Brain microvascular endothelial cell (primary cell): ENCODE measurements around the gene DDX54.

Experiments
- DNase-seq: peaks from one replicate; pipeline ENCODE4 v3.0.0-alpha.2; 2020
- H3K27ac ChIP-seq: fragments of 250-450 bp; sonication (Bioruptor Pico); 2 replicates; pipeline ENCODE4 v1.5.1; 2020; ENCODE audit warnings: mild to moderate bottlenecking, moderate library complexity
- H3K27me3 ChIP-seq: fragments of 250-450 bp; sonication (Bioruptor Pico); replicated peaks from 2 replicates; pipeline ENCODE4 v1.5.1; 2020; ENCODE audit warnings: mild to moderate bottlenecking
- H3K36me3 ChIP-seq: fragments of 250-450 bp; sonication (Bioruptor Pico); replicated peaks from 2 replicates; pipeline ENCODE4 v1.5.1; 2020; ENCODE audit warnings: mild to moderate bottlenecking
- H3K4me3 ChIP-seq: 2 replicates; pipeline ENCODE4 v1.5.1; 2011; ENCODE audit warnings: low read depth, mild to moderate bottlenecking, control low read depth, low read length, moderate library complexity
- in situ Hi-C: cut with HindIII; loops from 2 replicates; pipeline ENCODE4 v1.10.0; 2017; ENCODE audit warnings: low sequenced_read_pairs, low pct_ligation_motif_present
- TF ChIP-seq, protein P1 (sequence below): IDR thresholded peaks from 2 replicates; pipeline ENCODE4 v1.5.1; 2011; ENCODE audit warnings: low read depth, mild to moderate bottlenecking, moderate library complexity, low read length, control low read depth, inconsistent platforms; ENCODE audit errors: missing control alignments

DDX54 gene

DNA sequence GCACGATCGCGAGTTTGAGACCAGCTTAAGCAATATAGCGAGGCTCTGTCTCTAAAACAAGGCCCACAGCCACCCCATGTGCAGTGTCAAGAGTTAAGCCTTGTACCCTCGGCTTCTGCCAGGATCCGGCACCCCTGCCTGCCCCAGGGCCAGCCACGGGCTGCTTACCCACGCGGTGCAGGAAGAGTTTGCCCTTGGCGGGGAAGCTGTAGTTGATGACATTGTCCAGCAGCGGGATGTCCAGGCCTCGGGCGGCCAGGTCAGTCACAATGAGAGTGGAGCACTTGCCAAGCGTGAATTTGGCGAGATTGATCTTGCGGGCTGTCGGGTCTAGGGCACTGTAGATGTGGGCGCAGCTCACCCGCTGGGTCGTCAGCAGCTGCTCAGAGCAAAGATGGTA lies 13.1 kb downstream of the DDX54 start:
- Histone ChIP-seq H3K36me3 (peaks cover 73% of the 10 kb centered on the region), H3K4me3 (no peak overlapping the region), H3K27me3 (no peaks in the 10 kb centered on the region), H3K27ac (no peak overlapping the region)
- in situ Hi-C loops: loop anchor here (25.0 kb wide), 1 partner anchor 135 kb away; no protein-coding TSS in a partner anchor
- TF ChIP-seq, protein P1, sequence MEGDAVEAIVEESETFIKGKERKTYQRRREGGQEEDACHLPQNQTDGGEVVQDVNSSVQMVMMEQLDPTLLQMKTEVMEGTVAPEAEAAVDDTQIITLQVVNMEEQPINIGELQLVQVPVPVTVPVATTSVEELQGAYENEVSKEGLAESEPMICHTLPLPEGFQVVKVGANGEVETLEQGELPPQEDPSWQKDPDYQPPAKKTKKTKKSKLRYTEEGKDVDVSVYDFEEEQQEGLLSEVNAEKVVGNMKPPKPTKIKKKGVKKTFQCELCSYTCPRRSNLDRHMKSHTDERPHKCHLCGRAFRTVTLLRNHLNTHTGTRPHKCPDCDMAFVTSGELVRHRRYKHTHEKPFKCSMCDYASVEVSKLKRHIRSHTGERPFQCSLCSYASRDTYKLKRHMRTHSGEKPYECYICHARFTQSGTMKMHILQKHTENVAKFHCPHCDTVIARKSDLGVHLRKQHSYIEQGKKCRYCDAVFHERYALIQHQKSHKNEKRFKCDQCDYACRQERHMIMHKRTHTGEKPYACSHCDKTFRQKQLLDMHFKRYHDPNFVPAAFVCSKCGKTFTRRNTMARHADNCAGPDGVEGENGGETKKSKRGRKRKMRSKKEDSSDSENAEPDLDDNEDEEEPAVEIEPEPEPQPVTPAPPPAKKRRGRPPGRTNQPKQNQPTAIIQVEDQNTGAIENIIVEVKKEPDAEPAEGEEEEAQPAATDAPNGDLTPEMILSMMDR: no peak
- no peak for DNase-seq

DNA sequence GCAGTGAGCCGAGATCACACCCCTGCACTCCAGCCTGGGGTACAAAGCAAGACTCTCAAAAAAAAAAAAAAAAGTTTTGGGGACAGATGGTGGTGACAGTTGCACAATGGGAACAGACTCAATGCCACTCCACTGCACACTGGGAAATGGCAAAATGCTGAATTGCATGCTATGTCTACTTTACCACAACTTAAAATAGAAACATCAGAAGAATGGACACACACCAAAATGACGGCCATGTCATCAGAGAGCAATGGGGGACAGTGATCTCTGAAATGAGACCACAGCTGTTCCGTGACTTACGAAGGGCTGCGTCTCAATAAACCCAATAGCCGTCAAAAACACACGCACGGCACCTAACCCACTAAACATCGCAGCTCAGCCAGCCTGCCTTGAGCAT lies 13.7 kb downstream of the DDX54 start:
- no peak overlapping the region for H3K27ac ChIP-seq
- in situ Hi-C loops: loop anchor here (25.0 kb wide), 1 partner anchor 134 kb away; no protein-coding TSS in a partner anchor
- TF ChIP-seq, protein P1: no peak
- no peak for DNase-seq
- H3K4me3 ChIP-seq: no peak overlapping the region
- peaks cover 68% of the 10 kb centered on the region for H3K36me3 ChIP-seq
- H3K27me3 ChIP-seq: no peaks in the 10 kb centered on the region

DNA sequence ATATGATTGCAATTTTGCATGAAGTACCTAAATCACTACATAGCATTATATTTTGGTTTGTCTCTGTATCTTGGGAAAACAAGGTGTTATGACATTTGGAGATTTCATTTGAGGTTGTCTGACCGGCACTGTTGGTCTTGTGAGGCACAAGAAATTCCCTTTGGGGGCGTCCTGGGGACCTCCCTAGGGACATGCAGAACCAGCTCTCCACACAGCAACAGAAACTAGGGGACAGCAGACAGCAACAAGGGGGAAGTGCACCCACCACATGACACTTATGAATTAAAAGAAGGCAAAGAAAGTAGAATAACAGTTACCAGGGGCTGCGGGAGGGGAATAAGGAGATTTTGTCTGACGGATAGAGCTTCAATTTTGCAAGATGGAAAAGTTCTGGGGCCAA lies 14.4 kb downstream of the DDX54 start:
- Histone ChIP-seq H3K27me3 (no peaks in the 10 kb centered on the region), H3K4me3 (no peak overlapping the region), H3K36me3 (peaks cover 68% of the 10 kb centered on the region), H3K27ac (no peak overlapping the region)
- TF ChIP-seq, protein P1: no peak
- in situ Hi-C loops: loop anchor here (25.0 kb wide), 1 partner anchor 134 kb away; no protein-coding TSS in a partner anchor
- no peak for DNase-seq

GRCh38 chr12:113170457-113170856 lies 14.8 kb downstream of the DDX54 start:
- Histone ChIP-seq H3K27ac (no peak overlapping the region), H3K4me3 (no peak overlapping the region), H3K36me3 (peaks cover 73% of the 10 kb centered on the region), H3K27me3 (no peaks in the 10 kb centered on the region)
- in situ Hi-C loops: loop anchor here (25.0 kb wide), 1 partner anchor 133 kb away; no protein-coding TSS in a partner anchor
- DNase-seq: no peak
- TF ChIP-seq, protein P1: no peak

DNA sequence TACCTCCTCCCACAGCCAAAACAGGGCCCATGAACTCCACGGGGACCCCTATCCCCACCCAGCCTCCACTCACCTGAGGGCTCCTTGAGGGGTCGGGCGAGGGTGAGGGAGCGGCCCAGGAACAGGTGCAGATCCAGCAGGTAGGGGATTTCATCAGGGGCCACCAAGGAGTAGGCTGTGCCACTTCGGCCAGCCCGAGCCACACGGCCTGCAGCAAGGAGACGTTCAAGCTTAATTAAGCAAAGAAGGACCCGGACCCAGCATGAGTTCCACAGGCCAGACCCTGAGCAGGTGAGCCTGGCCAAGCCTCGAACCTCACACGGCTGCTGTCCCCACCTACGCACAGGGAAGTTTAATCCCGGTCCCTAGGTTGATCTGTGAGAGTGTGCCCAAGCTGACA lies 15.6 kb downstream of the DDX54 start:
- DNase-seq: no peak
- peaks cover 78% of the 10 kb centered on the region for H3K36me3 ChIP-seq
- no peak overlapping the region for H3K4me3 ChIP-seq
- no peaks in the 10 kb centered on the region for H3K27me3 ChIP-seq
- TF ChIP-seq, protein P1: no peak
- in situ Hi-C loops: loop anchor here (25.0 kb wide), 1 partner anchor 132 kb away; no protein-coding TSS in a partner anchor
- no peak overlapping the region for H3K27ac ChIP-seq

- no peak overlapping the region for H3K4me3 ChIP-seq
- no peak for DNase-seq
- TF ChIP-seq, protein P1: no peak
- in situ Hi-C loops: loop anchor here (25.0 kb wide), 1 partner anchor 131 kb away; no protein-coding TSS in a partner anchor
- no peaks in the 10 kb centered on the region for H3K27me3 ChIP-seq
- no peak overlapping the region for H3K27ac ChIP-seq
- peaks cover 75% of the 10 kb centered on the region for H3K36me3 ChIP-seq
Measured at GRCh38 chr12:113167868-113168267, 17.4 kb downstream of the DDX54 start.
